22Rv1 (cell line): ENCODE results near the gene MSX1.

Experiments used
- CTCF ChIP-seq: fragments of 450-650 bp; IDR thresholded peaks from 2 replicates; pipeline ENCODE4 v1.5.1; 2017; ENCODE audit warnings: mild to moderate bottlenecking
- ZFX ChIP-seq: fragments of 450-650 bp; IDR thresholded peaks from 2 replicates; pipeline ENCODE4 v1.6.1; 2017; ENCODE audit warnings: antibody characterized with exemption, borderline replicate concordance

- no peak for TF ChIP-seq CTCF
- TF ChIP-seq ZFX = no peak
These were observed 8.0 kb downstream of the MSX1 start for GRCh38 chr4:4867375-4868039.
